ENCODE data around the gene RNLS.

GRCh38 chr10:88243836-88244730 is 339.0 kb downstream of the RNLS start:
- TF ChIP-seq CTCF (IDR thresholded peaks at IDR 0.05) (no peak), POLR2AphosphoS5 (IDR thresholded peaks at IDR 0.05) (no peak)
